Neural cell (in vitro differentiated cells): ENCODE results near the gene GIT2. TPM values are rescaled to one million over a fixed set of nuclear protein-coding genes. Genes with fewer than 3 reads are reported as not detected.

ENCODE experiments used
- H2AFZ ChIP-seq: fragments of 200-600, 300-800 bp; sonication (generic), shearing (Covaris generic); 2 replicates; pipeline ENCODE4 v1.6.0; 2014; ENCODE audit warnings: low read depth, mild to moderate bottlenecking, antibody characterized with exemption, low read length, moderate library complexity
- H3F3A ChIP-seq: fragments of 200-600 bp; shearing (Covaris generic); 2 replicates; pipeline ENCODE4 v1.6.1; 2016; ENCODE audit warnings: mild to moderate bottlenecking, moderate library complexity, mixed read lengths, antibody characterized with exemption, low read length; ENCODE audit not compliant: insufficient read depth, poor library complexity, severe bottlenecking
- H3K27ac ChIP-seq: fragments of 200-600, 300-800 bp; sonication (generic), shearing (Covaris generic); 2 replicates; pipeline ENCODE4 v1.5.1; 2014; ENCODE audit warnings: mild to moderate bottlenecking, low read length, moderate library complexity
- H3K27me3 ChIP-seq: fragments of 300-800, 200-600 bp; sonication (generic), shearing (Covaris generic); 2 replicates; pipeline ENCODE4 v1.6.0; 2014; ENCODE audit warnings: mild to moderate bottlenecking, low read depth, low read length, moderate library complexity; ENCODE audit not compliant: insufficient read depth
- H3K36me3 ChIP-seq: fragments of 300-800, 200-600 bp; sonication (generic), shearing (Covaris generic); 2 replicates; pipeline ENCODE4 v1.5.1; 2014; ENCODE audit warnings: mild to moderate bottlenecking, antibody characterized with exemption, low read length, moderate library complexity; ENCODE audit not compliant: insufficient read depth
- H3K4me2 ChIP-seq: fragments of 300-800, 200-600 bp; sonication (generic), shearing (Covaris generic); 2 replicates; pipeline ENCODE4 v1.6.0; 2014; ENCODE audit warnings: mild to moderate bottlenecking, low read length
- H3K4me3 ChIP-seq: fragments of 300-800, 200-600 bp; sonication (generic), shearing (Covaris generic); 2 replicates; pipeline ENCODE4 v1.5.1; 2014; ENCODE audit warnings: mild to moderate bottlenecking, low read length, moderate library complexity
- H3K79me2 ChIP-seq: fragments of 200-600 bp; shearing (Covaris generic); replicated peaks from 2 replicates; pipeline ENCODE4 v1.6.0; 2014; ENCODE audit warnings: mild to moderate bottlenecking, low read length, moderate library complexity; ENCODE audit not compliant: insufficient read depth
- H3K9ac ChIP-seq: fragments of 300-800, 200-600 bp; sonication (generic), shearing (Covaris generic); 2 replicates; pipeline ENCODE4 v1.6.1; 2016; ENCODE audit warnings: mild to moderate bottlenecking, low read length, mixed read lengths
- H3K9me2 ChIP-seq: fragments of 200-600 bp; shearing (Covaris generic); 2 replicates; pipeline ENCODE4 v1.6.1; 2016; ENCODE audit warnings: mild to moderate bottlenecking, low read length, mixed read lengths; ENCODE audit not compliant: insufficient read depth
- H3K9me3 ChIP-seq: fragments of 200-600, 300-800 bp; sonication (generic), shearing (Covaris generic); 2 replicates; pipeline ENCODE4 v1.6.1; 2016; ENCODE audit warnings: mild to moderate bottlenecking, mixed run types, low read length, moderate library complexity, mixed read lengths
- H4K20me1 ChIP-seq: fragments of 200-600 bp; shearing (Covaris generic); 2 replicates; pipeline ENCODE4 v1.6.1; 2016; ENCODE audit warnings: mild to moderate bottlenecking, mixed run types; ENCODE audit not compliant: insufficient read depth
- CTCF ChIP-seq: fragments of 450-650 bp; IDR thresholded peaks from 2 replicates; pipeline ENCODE4 v1.5.1; 2014; ENCODE audit warnings: antibody characterized with exemption, mild to moderate bottlenecking, moderate library complexity; ENCODE audit not compliant: poor library complexity, severe bottlenecking
- EP300 ChIP-seq: fragments of 450-650 bp; conservative IDR thresholded peaks from 2 replicates; pipeline ENCODE4 v1.6.1; 2014; ENCODE audit warnings: antibody characterized with exemption, mild to moderate bottlenecking, moderate library complexity; ENCODE audit not compliant: poor library complexity, severe bottlenecking
- EZH2 ChIP-seq: fragments of 200-600, 300-800 bp; shearing (Covaris generic), sonication (generic); IDR thresholded peaks from 2 replicates; pipeline ENCODE4 v1.6.1; 2014; ENCODE audit warnings: antibody characterized with exemption, low read length, borderline replicate concordance, mild to moderate bottlenecking; ENCODE audit not compliant: insufficient read depth, poor library complexity, severe bottlenecking
- MXI1 ChIP-seq: fragments of 450-650 bp; conservative IDR thresholded peaks from 2 replicates; pipeline ENCODE4 v1.6.1; 2014; ENCODE audit warnings: antibody characterized with exemption, mild to moderate bottlenecking; ENCODE audit not compliant: poor library complexity, severe bottlenecking
- POLR2AphosphoS5 ChIP-seq: IDR thresholded peaks from 2 replicates; pipeline ENCODE4 v1.6.1; 2012
- RAD21 ChIP-seq: fragments of 450-650 bp; conservative IDR thresholded peaks from 2 replicates; pipeline ENCODE4 v1.6.1; 2014; ENCODE audit warnings: antibody characterized with exemption, mild to moderate bottlenecking, moderate library complexity
- REST ChIP-seq: IDR thresholded peaks from 2 replicates; pipeline ENCODE4 v1.6.1; 2012; ENCODE audit warnings: borderline replicate concordance
- SMC3 ChIP-seq: fragments of 450-650 bp; conservative IDR thresholded peaks from 2 replicates; pipeline ENCODE4 v1.6.1; 2014; ENCODE audit warnings: antibody characterized with exemption, mild to moderate bottlenecking, moderate library complexity; ENCODE audit not compliant: poor library complexity
- TAF1 ChIP-seq: IDR thresholded peaks from 2 replicates; pipeline ENCODE4 v1.6.1; 2012; ENCODE audit warnings: low read depth
- polyA plus RNA-seq: library from polyadenylated mRNA; depleted of rRNA; stranded (reverse); fragments of >200 nt; gene quantifications from 2 replicates; pipeline ENCODE4 v1.2.3, GENCODE V29; 2014

GIT2 gene
- polyA plus RNA-seq, 1 donor from 2014 or later = 14.2 TPM

GRCh38 chr12:110012659-110013058 is 16.5 kb upstream of the GIT2 start:
- H2AFZ ChIP-seq = no peak overlapping the region
- H3K79me2 ChIP-seq = no peaks in the 10 kb centered on the region
- TF ChIP-seq REST (no peak), MXI1 (no peak)
- H3K36me3 ChIP-seq = peaks cover 4% of the 10 kb centered on the region
- H3K9ac ChIP-seq = no peak overlapping the region
- H3K4me2 ChIP-seq = no peak overlapping the region
- H3F3A ChIP-seq = no peaks in the 10 kb centered on the region
- H3K27me3 ChIP-seq = no peaks in the 10 kb centered on the region
- no peak overlapping the region for H3K4me3 ChIP-seq
- no peaks in the 10 kb centered on the region for H3K9me2 ChIP-seq
- no peaks in the 10 kb centered on the region for H3K9me3 ChIP-seq
- no peak overlapping the region for H3K27ac ChIP-seq
- H4K20me1 ChIP-seq = no peaks in the 10 kb centered on the region

DNA sequence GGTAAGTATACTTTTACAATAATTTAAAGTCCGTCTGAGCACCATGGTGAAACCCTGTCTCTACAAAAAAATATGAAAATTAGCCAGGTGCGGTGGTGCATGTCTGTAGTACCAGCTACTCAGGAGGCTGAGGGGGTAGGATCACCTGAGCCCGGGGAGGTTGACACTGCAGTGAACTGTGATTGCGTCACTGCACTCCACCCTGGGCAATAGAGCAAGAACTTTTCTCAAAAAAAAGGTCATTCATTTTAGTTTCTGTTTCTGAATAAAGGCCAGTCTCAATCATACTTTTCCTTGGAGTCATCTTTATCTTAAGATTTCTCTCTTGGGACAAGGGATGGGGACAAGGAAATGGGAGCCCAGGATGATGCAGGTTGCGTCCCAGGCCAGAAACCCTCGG is 16.0 kb upstream of the GIT2 start:
- H3K9me3 ChIP-seq = no peaks in the 10 kb centered on the region
- TF ChIP-seq REST = no peak
- no peak for TF ChIP-seq EZH2
- TF ChIP-seq RAD21 = no peak
- no peak for TF ChIP-seq TAF1
- TF ChIP-seq EP300 = no peak
- TF ChIP-seq CTCF = no peak
- TF ChIP-seq POLR2AphosphoS5 = no peak
- TF ChIP-seq SMC3 = no peak
- TF ChIP-seq MXI1 = no peak
- H3K79me2 ChIP-seq = no peaks in the 10 kb centered on the region
- H3K27me3 ChIP-seq = no peaks in the 10 kb centered on the region
- no peak overlapping the region for H3K27ac ChIP-seq
- no peak overlapping the region for H3K4me2 ChIP-seq
- H3K36me3 ChIP-seq = peaks cover 4% of the 10 kb centered on the region
- no peaks in the 10 kb centered on the region for H4K20me1 ChIP-seq
- H3K9me2 ChIP-seq = no peaks in the 10 kb centered on the region
- no peak overlapping the region for H2AFZ ChIP-seq
- no peaks in the 10 kb centered on the region for H3F3A ChIP-seq
- no peak overlapping the region for H3K4me3 ChIP-seq
- H3K9ac ChIP-seq = no peak overlapping the region
